Fibroblast of the aortic adventitia (primary cell): ENCODE data around the gene SLC13A2. TPM values are rescaled to one million over a fixed set of nuclear protein-coding genes. Genes with fewer than 3 reads are reported as not detected.

Source experiments
- DNase-seq: peaks from one replicate; pipeline ENCODE4 v3.0.0-alpha.2; 2010; ENCODE audit warnings: low read depth
- H3K4me3 ChIP-seq: 2 replicates; pipeline ENCODE4 v1.5.1; 2011; ENCODE audit warnings: low read depth, mild to moderate bottlenecking, control low read depth, low read length, moderate library complexity
- CTCF ChIP-seq: IDR thresholded peaks from 2 replicates; pipeline ENCODE4 v1.5.1; 2011; ENCODE audit warnings: mild to moderate bottlenecking, low read length, control low read depth, inconsistent platforms; ENCODE audit not compliant: insufficient read depth
- total RNA-seq: library from RNA; depleted of rRNA; stranded (reverse); fragments of >200 nt; gene quantifications from 2 replicates; pipeline ENCODE4 v1.2.3, GENCODE V29; 2012; ENCODE audit warnings: low replicate concordance

SLC13A2 gene
- total RNA-seq, 1 donor, result not detected

GRCh38 chr17:28477928-28478327, 4.5 kb downstream of the SLC13A2 start:
- no peak for DNase-seq

GRCh38 chr17:28478712-28479615, 5.5 kb downstream of the SLC13A2 start:
- DNase-seq, result no peak
- H3K4me3 ChIP-seq, result no peak overlapping the region
- TF ChIP-seq CTCF, result no peak

More at GRCh38 chr17:28477928-28478327, 4.5 kb downstream of the SLC13A2 start:
- H3K4me3 ChIP-seq, result no peak overlapping the region
- no peak for TF ChIP-seq CTCF

GRCh38 chr17:28480278-28480677, 6.8 kb downstream of the SLC13A2 start:
- no peak overlapping the region for H3K4me3 ChIP-seq
- no peak for DNase-seq
- no peak for TF ChIP-seq CTCF

GRCh38 chr17:28480799-28481571, 7.5 kb downstream of the SLC13A2 start:
- TF ChIP-seq CTCF, result no peak
- H3K4me3 ChIP-seq, result no peak overlapping the region
- no peak for DNase-seq

GRCh38 chr17:28482551-28483199, 9.2 kb downstream of the SLC13A2 start:
- DNase-seq, result no peak
- no peak overlapping the region for H3K4me3 ChIP-seq
- no peak for TF ChIP-seq CTCF

GRCh38 chr17:28484296-28484695, 10.9 kb downstream of the SLC13A2 start:
- DNase-seq, result no peak
- TF ChIP-seq CTCF, result no peak
- no peak overlapping the region for H3K4me3 ChIP-seq
